Glutamatergic neuron (in vitro differentiated cells): ENCODE measurements around the gene CYBC1. TPM values are rescaled to one million over a fixed set of nuclear protein-coding genes. Genes with fewer than 3 reads are reported as not detected.

Experiments
- DNase-seq: peaks from one replicate; pipeline ENCODE4 v3.0.0; 2022
- H3K27ac Mint-ChIP-seq: one replicate; pipeline ENCODE4 v1.8.0; 2020; ENCODE audit warnings: mild to moderate bottlenecking, mixed read lengths, inconsistent platforms; ENCODE audit not compliant: unreplicated experiment
- H3K27me3 Mint-ChIP-seq: one replicate; pipeline ENCODE4 v1.8.0; 2020; ENCODE audit warnings: mild to moderate bottlenecking, moderate library complexity, mixed read lengths, inconsistent platforms; ENCODE audit not compliant: unreplicated experiment
- H3K36me3 Mint-ChIP-seq: one replicate; pipeline ENCODE4 v1.8.0; 2020; ENCODE audit warnings: mild to moderate bottlenecking, mixed read lengths, inconsistent platforms; ENCODE audit not compliant: unreplicated experiment
- H3K4me1 Mint-ChIP-seq: one replicate; pipeline ENCODE4 v1.8.0; 2020; ENCODE audit warnings: mild to moderate bottlenecking, low read depth, mixed read lengths, inconsistent platforms; ENCODE audit not compliant: unreplicated experiment
- H3K4me3 Mint-ChIP-seq: one replicate; pipeline ENCODE4 v1.8.0; 2020; ENCODE audit warnings: mild to moderate bottlenecking, mixed read lengths, inconsistent platforms; ENCODE audit not compliant: unreplicated experiment
- H3K9me3 Mint-ChIP-seq: one replicate; pipeline ENCODE4 v1.8.0; 2020; ENCODE audit warnings: mild to moderate bottlenecking, moderate library complexity, mixed read lengths, inconsistent platforms; ENCODE audit not compliant: unreplicated experiment
- CTCF ChIP-seq: fragments of 200-600 bp; sonication (generic); IDR thresholded peaks from one replicate; pipeline ENCODE4 v1.5.0; 2021; ENCODE audit not compliant: partially characterized antibody, unreplicated experiment
- total RNA-seq: library from RNA; stranded (reverse); fragmentation: NEBNext Ultra II Directional; extraction: Animal tissue kit (Norgen Biotek cat#: 25700); gene quantifications from one replicate; pipeline ENCODE4 v1.2.1, GENCODE V29; 2021; ENCODE audit not compliant: unreplicated experiment

CYBC1 gene
- total RNA-seq, 1 donor from 2014 or later = 134 TPM

DNA sequence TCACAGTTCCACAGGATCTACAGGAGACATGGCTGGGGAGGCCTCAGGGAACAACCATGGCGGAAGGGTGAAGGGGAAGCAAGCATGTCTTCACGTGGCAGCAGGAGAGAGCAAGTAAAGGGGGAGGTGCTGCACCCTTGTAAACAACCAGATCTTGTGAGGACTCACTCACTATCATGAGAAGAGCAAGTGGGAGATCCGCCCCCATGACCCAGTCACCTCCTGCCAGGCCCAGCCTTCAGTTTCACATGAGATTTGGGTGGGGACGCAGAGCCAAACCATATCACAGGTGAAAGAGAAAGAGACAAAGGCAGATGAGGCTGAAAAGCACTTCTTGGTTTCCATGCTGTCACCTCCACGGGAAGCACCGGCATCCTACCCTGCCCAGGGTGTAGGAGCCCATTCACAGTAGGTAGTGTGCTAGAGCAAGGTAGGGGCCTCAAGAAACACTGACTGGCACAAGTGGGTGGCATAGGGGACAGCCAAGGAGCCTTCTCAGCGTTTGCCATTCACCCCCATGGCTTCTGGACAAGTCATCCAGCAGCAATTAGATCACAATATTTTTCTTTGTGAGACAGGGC is 14.6 kb upstream of the CYBC1 start:
- H3K4me1 Mint-ChIP-seq = peaks cover 3% of the 10 kb centered on the region
- peaks cover 7% of the 10 kb centered on the region for H3K36me3 Mint-ChIP-seq
- no peak for DNase-seq
- TF ChIP-seq CTCF = no peak
- H3K27ac Mint-ChIP-seq = no peak overlapping the region
- peaks cover 3% of the 10 kb centered on the region for H3K27me3 Mint-ChIP-seq
- no peak overlapping the region for H3K4me3 Mint-ChIP-seq
- H3K9me3 Mint-ChIP-seq = peaks cover 3% of the 10 kb centered on the region

DNA sequence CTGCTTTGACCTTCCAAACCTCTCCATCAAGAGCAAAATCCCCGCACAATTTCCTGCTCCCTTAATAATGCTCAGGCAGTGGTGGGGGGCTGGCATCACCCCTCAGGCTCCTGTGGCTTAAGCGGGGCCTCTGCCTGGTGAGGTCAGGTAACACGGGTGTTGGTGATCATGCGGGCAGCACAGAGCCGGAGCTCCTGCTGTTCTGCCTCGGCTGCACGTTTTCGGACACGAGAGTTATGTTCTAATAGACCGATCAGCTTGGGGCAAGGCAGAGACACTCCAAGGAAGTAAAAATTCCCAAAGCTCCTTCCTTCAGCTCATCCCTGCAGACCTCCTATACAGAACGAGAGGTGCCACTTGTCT is 14.0 kb upstream of the CYBC1 start:
- H3K27me3 Mint-ChIP-seq = peaks cover 3% of the 10 kb centered on the region
- peaks cover 3% of the 10 kb centered on the region for H3K4me1 Mint-ChIP-seq
- no peak for TF ChIP-seq CTCF
- DNase-seq = no peak
- H3K4me3 Mint-ChIP-seq = no peak overlapping the region
- no peak overlapping the region for H3K27ac Mint-ChIP-seq
- peaks cover 4% of the 10 kb centered on the region for H3K36me3 Mint-ChIP-seq
- H3K9me3 Mint-ChIP-seq = peaks cover 3% of the 10 kb centered on the region

- Mint-ChIP-seq H3K27me3 (peaks cover 3% of the 10 kb centered on the region), H3K27ac (no peak overlapping the region), H3K4me1 (peaks cover 3% of the 10 kb centered on the region), H3K4me3 (no peak overlapping the region), H3K36me3 (peaks cover 4% of the 10 kb centered on the region), H3K9me3 (peaks cover 6% of the 10 kb centered on the region)
- DNase-seq = no peak
- TF ChIP-seq CTCF = no peak
These were observed 13.5 kb upstream of the CYBC1 start for GRCh38 chr17:82463925-82464566.

- DNase-seq = no peak
- peaks cover 6% of the 10 kb centered on the region for H3K9me3 Mint-ChIP-seq
These were observed 12.8 kb upstream of the CYBC1 start for GRCh38 chr17:82463391-82463790.

More at GRCh38 chr17:82463391-82463790, 12.8 kb upstream of the CYBC1 start:
- Mint-ChIP-seq H3K27me3 (peaks cover 3% of the 10 kb centered on the region), H3K36me3 (peaks cover 4% of the 10 kb centered on the region), H3K27ac (no peak overlapping the region), H3K4me3 (no peak overlapping the region), H3K4me1 (peaks cover 3% of the 10 kb centered on the region)
- TF ChIP-seq CTCF = no peak
